Fibroblast of lung (primary cell): ENCODE measurements around the gene RFX2. TPM values are rescaled to one million over a fixed set of nuclear protein-coding genes. Genes with fewer than 3 reads are reported as not detected.

Experiments
- DNase-seq, 2 donors: peaks; one replicate each; pipeline versions ENCODE4 v3.0.0 to v3.0.0-alpha.2; 2010; ENCODE audit warnings: low read depth in 2 of 2
- H2AFZ ChIP-seq: 2 replicates; pipeline ENCODE4 v1.5.1; 2012; ENCODE audit warnings: low read length, control low read depth, inconsistent platforms
- H3K27ac ChIP-seq: 2 replicates; pipeline ENCODE4 v1.5.1; 2011; ENCODE audit warnings: low read length, control low read depth; ENCODE audit not compliant: insufficient read depth
- H3K27me3 ChIP-seq: 2 replicates; pipeline ENCODE4 v1.5.1; 2011; ENCODE audit warnings: mild to moderate bottlenecking, low read length; ENCODE audit not compliant: control insufficient read depth, insufficient read depth
- H3K36me3 ChIP-seq: 2 replicates; pipeline ENCODE4 v1.5.1; 2011; ENCODE audit warnings: low read length; ENCODE audit not compliant: control insufficient read depth, insufficient read depth
- H3K4me1 ChIP-seq: 2 replicates; pipeline ENCODE4 v1.5.1; 2011; ENCODE audit warnings: low read length; ENCODE audit not compliant: control insufficient read depth, insufficient read depth; ENCODE audit errors: extremely low read depth
- H3K4me2 ChIP-seq: 2 replicates; pipeline ENCODE4 v1.5.1; 2011; ENCODE audit warnings: low read length, control low read depth; ENCODE audit not compliant: insufficient read depth; ENCODE audit errors: extremely low read depth
- H3K4me3 ChIP-seq, 4 experiments: fragments of 200-600 bp in 1 of 4; sonication (generic) in 1 of 4; replicated peaks in 1 of 4; 2 replicates each; pipeline ENCODE4 v1.5.1; 2011 to 2016; ENCODE audit warnings: low read length in 4 of 4, low read depth in 3 of 4, mild to moderate bottlenecking in 3 of 4, control low read depth in 2 of 4, inconsistent platforms in 1 of 4, mixed read lengths in 1 of 4; ENCODE audit not compliant: insufficient read depth in 1 of 4; ENCODE audit errors: control extremely low read depth in 1 of 4
- H3K79me2 ChIP-seq: 2 replicates; pipeline ENCODE4 v1.5.1; 2012; ENCODE audit warnings: mild to moderate bottlenecking, low read length, inconsistent platforms; ENCODE audit not compliant: control insufficient read depth, insufficient read depth
- H3K9ac ChIP-seq: 2 replicates; pipeline ENCODE4 v1.5.1; 2011; ENCODE audit warnings: mild to moderate bottlenecking, low read length, control low read depth; ENCODE audit not compliant: insufficient read depth
- H3K9me3 ChIP-seq: 2 replicates; pipeline ENCODE4 v1.5.1; 2012; ENCODE audit warnings: low read depth, low read length; ENCODE audit not compliant: control insufficient read depth, insufficient read depth
- H4K20me1 ChIP-seq: 2 replicates; pipeline ENCODE4 v1.5.1; 2011; ENCODE audit warnings: low read length; ENCODE audit not compliant: control insufficient read depth, insufficient read depth; ENCODE audit errors: extremely low read depth
- CTCF ChIP-seq, 2 donors: IDR thresholded peaks in 1 of 2; conservative IDR thresholded peaks in 1 of 2; 1 replicate in 1 of 2; 2 replicates in 1 of 2; pipeline ENCODE4 v1.5.1; 2011 to 2012; ENCODE audit warnings: low read length in 2 of 2, control low read depth in 1 of 2, inconsistent platforms in 1 of 2, low read depth in 1 of 2, mild to moderate bottlenecking in 1 of 2
- EZH2 ChIP-seq: IDR thresholded peaks from 2 replicates; pipeline ENCODE4 v1.5.1; 2012; ENCODE audit warnings: low read length, control low read depth, mild to moderate bottlenecking; ENCODE audit errors: missing control alignments
- polyA plus RNA-seq, 2 donors: library from polyadenylated mRNA; depleted of rRNA in 1 of 2; stranded (reverse) in 1 of 2; unstranded in 1 of 2; fragments of >200 nt; gene quantifications; 2 replicates each; pipeline ENCODE4 v1.2.1, GENCODE V29; 2011 to 2012; ENCODE audit warnings: missing spikeins in 1 of 2
- total RNA-seq: library from RNA; depleted of rRNA; stranded (reverse); fragments of >200 nt; gene quantifications from 2 replicates; pipeline ENCODE4 v1.2.1, GENCODE V29; 2014

The RFX2 gene
- total and polyA plus RNA-seq, 2 donors (not counting 1 experiment from before 2014, with no cell fraction given) = 2.5 to 9.6 TPM

- no peaks in the 10 kb centered on the region for H3K27me3 ChIP-seq
- no peak overlapping the region for H2AFZ ChIP-seq
- no peak overlapping the region for H3K4me2 ChIP-seq
- H3K4me1 ChIP-seq = peaks cover under 1% of the 10 kb centered on the region
- TF ChIP-seq CTCF (conservative IDR thresholded peaks at IDR 0.05 in 1 of 2, IDR thresholded peaks at IDR 0.05 in 1 of 2; ENCODE audit: low read depth in 1 of 2, low read length in 2 of 2) (no peak), EZH2 (no peak)
- no peak overlapping the region for H3K27ac ChIP-seq
- DNase-seq = no peak
- H3K36me3 ChIP-seq = no peaks in the 10 kb centered on the region
- no peak overlapping the region for H3K4me3 ChIP-seq
- H3K9me3 ChIP-seq = no peaks in the 10 kb centered on the region
- no peaks in the 10 kb centered on the region for H3K79me2 ChIP-seq
- no peak overlapping the region for H3K9ac ChIP-seq
- no peaks in the 10 kb centered on the region for H4K20me1 ChIP-seq
These were observed 75.3 kb downstream of the RFX2 start for GRCh38 chr19:6035026-6035425.

GRCh38 chr19:6034512-6034911 lies 75.8 kb downstream of the RFX2 start:
- no peak overlapping the region for H2AFZ ChIP-seq
- H3K27me3 ChIP-seq = no peaks in the 10 kb centered on the region
- no peak overlapping the region for H3K27ac ChIP-seq
- no peaks in the 10 kb centered on the region for H3K36me3 ChIP-seq
- H3K9me3 ChIP-seq = no peaks in the 10 kb centered on the region
- no peak overlapping the region for H3K4me2 ChIP-seq
- DNase-seq = no peak
- H3K4me3 ChIP-seq = no peak overlapping the region
- no peaks in the 10 kb centered on the region for H4K20me1 ChIP-seq
- H3K4me1 ChIP-seq = peaks cover 3% of the 10 kb centered on the region
- H3K9ac ChIP-seq = no peak overlapping the region
- TF ChIP-seq CTCF (conservative IDR thresholded peaks at IDR 0.05 in 1 of 2, IDR thresholded peaks at IDR 0.05 in 1 of 2; ENCODE audit: low read depth in 1 of 2, low read length in 2 of 2) (no peak), EZH2 (no peak)
- no peaks in the 10 kb centered on the region for H3K79me2 ChIP-seq

DNA sequence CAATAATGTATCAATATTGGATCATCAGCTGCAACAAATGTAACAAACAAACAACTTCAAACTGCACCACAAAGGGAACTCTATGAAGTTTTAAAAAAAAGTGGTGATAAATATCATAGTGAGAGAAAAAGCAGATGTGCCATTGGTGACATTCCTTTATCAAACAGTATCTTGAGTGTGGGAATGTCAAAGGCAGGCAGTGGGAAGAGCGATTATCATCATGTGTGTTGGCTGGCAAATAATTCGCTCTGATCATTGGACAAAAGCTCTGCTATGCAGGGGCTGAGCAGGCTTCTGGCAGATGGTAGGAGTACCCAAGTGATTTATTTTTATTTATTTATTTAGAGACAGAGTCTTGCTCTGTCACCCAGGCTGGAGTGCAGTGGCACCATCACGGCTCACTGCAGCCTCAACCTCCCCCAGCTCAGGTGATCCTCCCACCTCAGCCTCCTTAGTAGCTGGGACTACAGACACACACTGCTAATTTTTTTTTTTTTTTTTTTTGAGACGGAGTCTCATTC lies 76.5 kb downstream of the RFX2 start:
- peaks cover 3% of the 10 kb centered on the region for H3K4me1 ChIP-seq
- H3K9ac ChIP-seq = no peak overlapping the region
- no peak for TF ChIP-seq EZH2
- TF ChIP-seq CTCF (conservative IDR thresholded peaks at IDR 0.05 in 1 of 2, IDR thresholded peaks at IDR 0.05 in 1 of 2; ENCODE audit: low read depth in 1 of 2, low read length in 2 of 2) = no peak
- no peak overlapping the region for H3K27ac ChIP-seq
- H2AFZ ChIP-seq = no peak overlapping the region
- H3K9me3 ChIP-seq = no peaks in the 10 kb centered on the region
- no peak overlapping the region for H3K4me2 ChIP-seq
- H3K4me3 ChIP-seq = no peak overlapping the region
- no peaks in the 10 kb centered on the region for H4K20me1 ChIP-seq
- no peaks in the 10 kb centered on the region for H3K36me3 ChIP-seq
- H3K27me3 ChIP-seq = no peaks in the 10 kb centered on the region
- no peak for DNase-seq
- no peaks in the 10 kb centered on the region for H3K79me2 ChIP-seq
